ENCODE data around the gene B3GNT5. TPM values are rescaled to one million over a fixed set of nuclear protein-coding genes. Genes with fewer than 3 reads are reported as not detected.

B3GNT5 gene
- total RNA-seq, 1 experiment from 2014 or later = 25.3 TPM

DNA sequence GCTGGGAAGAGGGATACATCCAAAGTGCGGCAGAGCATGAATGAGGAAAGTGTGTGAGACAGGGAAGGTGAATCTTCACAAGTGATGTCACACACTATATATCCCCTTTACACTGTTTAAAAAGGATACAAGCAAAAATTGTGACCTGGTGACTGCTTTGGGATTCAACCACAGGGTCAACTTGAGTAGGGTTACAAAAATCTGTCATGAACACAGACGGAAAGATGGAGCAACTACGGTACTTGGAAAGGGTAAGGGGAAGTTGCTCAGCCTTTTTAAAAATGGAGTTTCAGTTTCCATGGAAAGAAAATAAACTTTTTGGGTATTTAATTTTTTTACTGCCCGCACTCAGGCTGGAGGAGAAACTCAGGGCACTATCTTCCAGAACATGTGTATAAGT lies 60.3 kb downstream of the B3GNT5 start:
- DNase-seq (ENCODE audit: low spot score) = no peak
- no peaks in the 10 kb centered on the region for H3K9me3 ChIP-seq (ENCODE audit: low read depth, low read length, poor library complexity, severe bottlenecking)
- no TSS peak for BruUV-seq (replicated peaks)
- POLR2A ChIA-PET (ENCODE audit: low non-redundant PET) = no interaction called here
- CTCF ChIA-PET = no interaction called here
- no peak for TF ChIP-seq EZH2 (IDR thresholded peaks at IDR 0.05; ENCODE audit: borderline replicate concordance, low read depth, low read length, poor library complexity, severe bottlenecking)
- no peak for TF ChIP-seq CTCF (conservative IDR thresholded peaks at IDR 0.05; ENCODE audit: low read depth, low read length)
- no peaks in the 10 kb centered on the region for H3K27me3 ChIP-seq (replicated peaks; ENCODE audit: insufficient read depth, low read depth, low read length, poor library complexity)
- no peaks in the 10 kb centered on the region for H3K36me3 ChIP-seq (ENCODE audit: insufficient read depth, low read length, poor library complexity, severe bottlenecking)
- no peak overlapping the region for H3K4me3 ChIP-seq (ENCODE audit: low read depth, low read length, poor library complexity, severe bottlenecking)
- intact Hi-C loops (cut with micrococcal nuclease; ENCODE audit: unreplicated experiment) = no loop called here
- H3K4me1 ChIP-seq (ENCODE audit: insufficient read depth, low read length, poor library complexity, severe bottlenecking) = no peaks in the 10 kb centered on the region
- no peak overlapping the region for H3K27ac ChIP-seq (ENCODE audit: low read depth, low read length, poor library complexity, severe bottlenecking)

GRCh38 chr3:183313764-183314163 lies 60.7 kb downstream of the B3GNT5 start:
- H3K4me3 ChIP-seq (ENCODE audit: low read depth, low read length, poor library complexity, severe bottlenecking) = no peak overlapping the region
- no peaks in the 10 kb centered on the region for H3K4me1 ChIP-seq (ENCODE audit: insufficient read depth, low read length, poor library complexity, severe bottlenecking)
- H3K9me3 ChIP-seq (ENCODE audit: low read depth, low read length, poor library complexity, severe bottlenecking) = no peaks in the 10 kb centered on the region
- H3K27me3 ChIP-seq (replicated peaks; ENCODE audit: insufficient read depth, low read depth, low read length, poor library complexity) = no peaks in the 10 kb centered on the region
- intact Hi-C loops (cut with micrococcal nuclease; ENCODE audit: unreplicated experiment) = no loop called here
- no peak for DNase-seq (ENCODE audit: low spot score)
- no peak overlapping the region for H3K27ac ChIP-seq (ENCODE audit: low read depth, low read length, poor library complexity, severe bottlenecking)
- CTCF ChIA-PET = no interaction called here
- H3K36me3 ChIP-seq (ENCODE audit: insufficient read depth, low read length, poor library complexity, severe bottlenecking) = no peaks in the 10 kb centered on the region
- POLR2A ChIA-PET (ENCODE audit: low non-redundant PET) = no interaction called here
- TF ChIP-seq EZH2 (IDR thresholded peaks at IDR 0.05; ENCODE audit: borderline replicate concordance, low read depth, low read length, poor library complexity, severe bottlenecking) (no peak), CTCF (conservative IDR thresholded peaks at IDR 0.05; ENCODE audit: low read depth, low read length) (no peak)
- BruUV-seq (replicated peaks) = no TSS peak

GRCh38 chr3:183315739-183316138 lies 62.7 kb downstream of the B3GNT5 start:
- no peaks in the 10 kb centered on the region for H3K4me1 ChIP-seq (ENCODE audit: insufficient read depth, low read length, poor library complexity, severe bottlenecking)
- no peak for DNase-seq (ENCODE audit: low spot score)
- no peaks in the 10 kb centered on the region for H3K27me3 ChIP-seq (replicated peaks; ENCODE audit: insufficient read depth, low read depth, low read length, poor library complexity)
- BruUV-seq (replicated peaks) = no TSS peak
- no peak overlapping the region for H3K27ac ChIP-seq (ENCODE audit: low read depth, low read length, poor library complexity, severe bottlenecking)
- ChIA-PET CTCF (no interaction called here), POLR2A (ENCODE audit: low non-redundant PET) (no interaction called here)
- intact Hi-C loops (cut with micrococcal nuclease; ENCODE audit: unreplicated experiment) = no loop called here
- H3K36me3 ChIP-seq (ENCODE audit: insufficient read depth, low read length, poor library complexity, severe bottlenecking) = no peaks in the 10 kb centered on the region
- no peak overlapping the region for H3K4me3 ChIP-seq (ENCODE audit: low read depth, low read length, poor library complexity, severe bottlenecking)
- no peaks in the 10 kb centered on the region for H3K9me3 ChIP-seq (ENCODE audit: low read depth, low read length, poor library complexity, severe bottlenecking)
- TF ChIP-seq CTCF (conservative IDR thresholded peaks at IDR 0.05; ENCODE audit: low read depth, low read length) = no peak
- no peak for TF ChIP-seq EZH2 (IDR thresholded peaks at IDR 0.05; ENCODE audit: borderline replicate concordance, low read depth, low read length, poor library complexity, severe bottlenecking)
